Activated naive CD4-positive, alpha-beta T cell (primary cell): ENCODE results near the gene MAPK13.
A peak's percentile ranks its signal among the peaks of the same experiment; 100 is the strongest.
"Not testable (repeated sequence)": the region's sequence is repeated elsewhere in the genome, so short reads cannot be mapped to it uniquely, and the experiment has no call there.

Source experiments
- DNase-seq, 4 experiments: peaks; one replicate each; lab custom pipeline; 2025; lab: John Stamatoyannopoulos, UW

The MAPK13 gene

GRCh38 chr6:36129941-36130666 is at the start of gene MAPK13:
Gene MAPK13, plus strand, starts transcription at chr6:36130513. Its CDS starts 70 bp downstream, at chr6:36130583.
- DNase-seq, result peak in 1 of 4 experiments; percentile 39

GRCh38 chr6:36082318-36082717 is 48.0 kb upstream of the MAPK13 start:
- no peak for DNase-seq

GRCh38 chr6:36083446-36083845 is 46.9 kb upstream of the MAPK13 start:
- DNase-seq, result no peak

- DNase-seq, result not testable (repeated sequence)
These were observed 42.1 kb upstream of the MAPK13 start for GRCh38 chr6:36088204-36088603.

GRCh38 chr6:36089048-36089447 is 41.3 kb upstream of the MAPK13 start:
- DNase-seq, result no peak

- no peak for DNase-seq
These were observed 36.1 kb upstream of the MAPK13 start for GRCh38 chr6:36094238-36094637.

- DNase-seq, result peak; percentile 58 to 80 (median 74)
These were observed 35.4 kb upstream of the MAPK13 start for GRCh38 chr6:36094753-36095496.

- DNase-seq, result no peak
These were observed 34.6 kb upstream of the MAPK13 start for GRCh38 chr6:36095497-36096391.

GRCh38 chr6:36098253-36098919 is 31.9 kb upstream of the MAPK13 start:
- DNase-seq, result no peak

GRCh38 chr6:36098920-36099647 is 31.2 kb upstream of the MAPK13 start:
- DNase-seq, result no peak

- DNase-seq, result no peak
These were observed 30.3 kb upstream of the MAPK13 start for GRCh38 chr6:36099869-36100483.

GRCh38 chr6:36101691-36102090 is 28.6 kb upstream of the MAPK13 start:
- no peak for DNase-seq

GRCh38 chr6:36102853-36103252 is 27.5 kb upstream of the MAPK13 start:
- no peak for DNase-seq

GRCh38 chr6:36104836-36105235 is 25.5 kb upstream of the MAPK13 start:
- DNase-seq, result no peak

GRCh38 chr6:36109092-36109491 is 21.2 kb upstream of the MAPK13 start:
- peak in 2 of 4 experiments; percentile 32 to 35 for DNase-seq

- no peak for DNase-seq
These were observed 20.3 kb upstream of the MAPK13 start for GRCh38 chr6:36110050-36110449.

GRCh38 chr6:36110863-36111262 is 19.4 kb upstream of the MAPK13 start:
- no peak for DNase-seq

- no peak for DNase-seq
These were observed 18.8 kb upstream of the MAPK13 start for GRCh38 chr6:36111526-36111925.

GRCh38 chr6:36113049-36113448 is 17.3 kb upstream of the MAPK13 start:
- no peak for DNase-seq

GRCh38 chr6:36113703-36114102 is 16.6 kb upstream of the MAPK13 start:
- DNase-seq, result no peak
